Hematopoietic multipotent progenitor cell treated with erythropoietin and hydrocortisone succinate and interleukin-3 and kit ligand, for 8 days (in vitro differentiated cells): ENCODE measurements around the gene ALDH1A1.

ENCODE experiments used
- DNase-seq: peaks from one replicate; pipeline ENCODE4 v3.0.0-alpha.2; 2015

Gene ALDH1A1

GRCh38 chr9:72952914-72953313 lies at the start of gene ALDH1A1:
Gene ALDH1A1 (minus strand): TSS chr9:72953053. CDS start chr9:72953000, 53 bp downstream.
- peak; percentile 57 for DNase-seq

GRCh38 chr9:73001860-73002259 lies 49.0 kb upstream of the ALDH1A1 start:
- no peak for DNase-seq

- DNase-seq = no peak
Observed at GRCh38 chr9:72998363-72998762, 45.5 kb upstream of the ALDH1A1 start.

GRCh38 chr9:72997387-72997995 lies 44.6 kb upstream of the ALDH1A1 start:
- peak; percentile 27 for DNase-seq

- DNase-seq = no peak
Observed at GRCh38 chr9:72996684-72997314, 43.9 kb upstream of the ALDH1A1 start.

- DNase-seq = no peak
Observed at GRCh38 chr9:72996114-72996513, 43.3 kb upstream of the ALDH1A1 start.

- peak; percentile 39 for DNase-seq
Observed at GRCh38 chr9:72995131-72996024, 42.5 kb upstream of the ALDH1A1 start.

- DNase-seq = no peak
Observed at GRCh38 chr9:72991772-72992171, 38.9 kb upstream of the ALDH1A1 start.

- no peak for DNase-seq
Observed at GRCh38 chr9:72990397-72991182, 37.7 kb upstream of the ALDH1A1 start.

- DNase-seq = no peak
Observed at GRCh38 chr9:72986522-72987116, 33.8 kb upstream of the ALDH1A1 start.

GRCh38 chr9:72985746-72986145 lies 32.9 kb upstream of the ALDH1A1 start:
- DNase-seq = no peak

GRCh38 chr9:72984991-72985390 lies 32.1 kb upstream of the ALDH1A1 start:
- no peak for DNase-seq

GRCh38 chr9:72984226-72984947 lies 31.5 kb upstream of the ALDH1A1 start:
- no peak for DNase-seq

GRCh38 chr9:72983512-72984225 lies 30.8 kb upstream of the ALDH1A1 start:
- DNase-seq = peak; percentile 7

GRCh38 chr9:72983056-72983455 lies 30.2 kb upstream of the ALDH1A1 start:
- no peak for DNase-seq

GRCh38 chr9:72982146-72982799 lies 29.4 kb upstream of the ALDH1A1 start:
- no peak for DNase-seq

GRCh38 chr9:72981433-72981832 lies 28.6 kb upstream of the ALDH1A1 start:
- no peak for DNase-seq

GRCh38 chr9:72980600-72981265 lies 27.9 kb upstream of the ALDH1A1 start:
- no peak for DNase-seq

GRCh38 chr9:72980183-72980582 lies 27.3 kb upstream of the ALDH1A1 start:
- DNase-seq = no peak
